ENCODE data around the gene HSD17B10.
"Not testable (repeated sequence)": the region's sequence is repeated elsewhere in the genome, so short reads cannot be mapped to it uniquely, and the experiment has no call there.

Gene HSD17B10

DNA sequence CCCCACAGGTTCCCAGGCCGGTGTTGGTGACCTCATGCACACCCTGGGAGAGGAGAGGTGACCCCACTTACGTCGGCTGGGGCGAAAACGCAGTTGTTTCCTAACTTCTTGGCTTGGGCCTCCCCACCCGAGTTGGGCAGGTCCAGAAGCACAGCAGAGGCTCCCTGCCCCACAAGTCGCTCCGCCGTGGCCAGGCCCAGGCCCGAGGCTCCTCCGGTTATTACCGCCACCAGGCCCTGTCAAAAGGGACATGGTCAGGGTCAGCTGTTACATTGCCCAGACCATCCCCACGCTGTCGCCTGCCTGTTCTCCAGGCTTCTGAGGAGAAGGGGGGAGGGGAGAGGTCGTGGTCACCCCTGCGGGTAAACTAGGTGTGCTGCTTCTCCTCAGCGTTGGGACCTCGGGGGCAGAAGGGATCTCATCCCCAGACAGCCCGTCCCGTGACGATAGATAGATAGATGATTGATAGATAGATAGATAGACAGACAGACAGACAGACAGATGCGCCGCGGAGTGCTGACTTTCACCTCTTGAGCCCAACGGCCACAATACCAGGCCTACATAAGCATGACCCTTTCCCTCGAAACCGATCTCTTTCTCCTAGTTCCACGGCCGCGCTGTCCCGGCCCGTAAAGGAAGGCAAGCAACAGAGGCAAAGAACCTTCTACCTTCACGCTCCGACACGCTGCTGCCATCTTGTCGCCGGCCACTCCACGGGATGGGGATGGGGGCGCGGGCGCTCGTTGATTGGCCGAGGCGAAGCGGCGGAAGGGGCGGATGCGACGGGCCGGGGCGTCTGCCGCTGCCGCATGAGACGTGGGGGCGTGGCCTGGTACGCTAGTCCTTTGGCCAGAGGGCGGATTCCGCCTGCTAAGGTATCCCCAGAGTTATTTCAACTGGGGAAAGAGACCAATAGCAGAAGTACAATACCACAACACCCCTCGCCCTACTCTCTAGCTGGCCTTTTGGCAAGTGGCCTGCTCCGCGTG is at the start of gene HSD17B10:
TSS of gene HSD17B10 (minus strand) at position 720 of the 989 bp plus-strand sequence. CDS start at position 695, 25 bp downstream.
- peaks cover 3% of the 10 kb centered on the region for H3K9me3 ChIP-seq (ENCODE audit: control insufficient read depth, low read depth, low read length)
- H3K27ac ChIP-seq (ENCODE audit: low read length), result no peak within 1 kb of the TSS
- H3K9ac ChIP-seq (ENCODE audit: low read length), result peak within 1 kb of the TSS; percentile 52
- H3K27me3 ChIP-seq (ENCODE audit: control insufficient read depth, insufficient read depth, low read length), result no peaks in the 10 kb centered on the region
- H3K4me3 ChIP-seq (ENCODE audit: low read length), result peak within 1 kb of the TSS; percentile 76
- H3K36me3 ChIP-seq (ENCODE audit: control insufficient read depth, low read depth, low read length), result no peaks in the 10 kb centered on the region
- no peaks in the 10 kb centered on the region for H3K4me1 ChIP-seq (ENCODE audit: control insufficient read depth, low read depth, low read length)

DNA sequence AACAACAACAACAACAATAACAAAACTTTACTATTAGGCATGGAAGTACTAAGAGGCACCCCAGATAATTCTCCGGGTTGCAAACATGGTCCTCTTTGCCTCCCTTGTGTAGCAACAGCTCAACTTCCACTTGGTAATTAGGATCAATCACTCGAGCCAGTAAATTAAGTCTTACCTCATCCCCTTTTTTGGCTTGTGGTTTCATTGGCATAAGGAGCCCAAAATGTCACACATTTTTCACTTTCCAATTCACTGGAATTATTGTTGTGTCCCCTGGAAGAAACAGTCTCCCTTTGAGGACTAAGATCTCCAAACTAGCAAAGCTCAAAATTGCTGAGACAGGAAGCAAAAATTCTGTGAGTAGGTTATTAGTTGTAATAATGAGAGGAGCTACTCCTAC is 49.2 kb upstream of the HSD17B10 start:
- Histone ChIP-seq H3K4me3 (ENCODE audit: low read length) (no peak overlapping the region), H3K27me3 (ENCODE audit: control insufficient read depth, insufficient read depth, low read length) (no peaks in the 10 kb centered on the region), H3K27ac (ENCODE audit: low read length) (no peak overlapping the region), H3K4me1 (ENCODE audit: control insufficient read depth, low read depth, low read length) (no peaks in the 10 kb centered on the region), H3K9ac (ENCODE audit: low read length) (no peak overlapping the region), H3K9me3 (ENCODE audit: control insufficient read depth, low read depth, low read length) (peaks cover 11% of the 10 kb centered on the region), H3K36me3 (ENCODE audit: control insufficient read depth, low read depth, low read length) (no peaks in the 10 kb centered on the region)

DNA sequence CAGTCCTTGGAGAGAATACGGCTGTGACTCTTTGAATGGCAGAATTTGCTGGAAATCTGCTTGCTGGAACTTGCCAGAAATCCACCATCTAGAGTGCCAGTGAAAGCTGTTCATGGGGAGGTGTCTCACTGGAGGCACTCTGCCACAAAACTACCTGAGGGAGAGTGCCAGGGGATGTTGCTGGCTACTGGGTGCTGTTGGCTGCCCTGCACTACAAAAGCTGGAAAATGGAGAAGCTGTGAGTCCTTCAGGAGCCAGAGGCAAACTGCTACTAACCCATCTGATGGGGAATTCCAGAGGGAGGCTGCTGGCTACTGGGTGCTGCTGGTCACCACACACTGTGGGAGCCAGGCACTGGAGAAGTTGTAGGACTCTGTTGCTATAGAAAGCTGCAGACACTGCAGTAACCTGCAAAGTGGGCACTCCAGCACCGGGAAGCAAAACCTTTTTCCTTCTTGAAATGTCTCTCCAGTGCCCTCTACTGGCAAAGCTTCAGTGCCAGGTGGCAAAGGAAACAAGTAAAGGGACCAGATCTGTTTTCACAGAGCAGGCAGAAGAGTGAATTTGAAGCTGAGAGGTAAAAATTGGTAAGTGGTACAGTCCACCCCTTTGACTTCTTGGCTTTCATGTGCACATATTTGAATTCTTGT is 47.8 kb upstream of the HSD17B10 start:
- Histone ChIP-seq H3K9ac (ENCODE audit: low read length) (no peak overlapping the region), H3K36me3 (ENCODE audit: control insufficient read depth, low read depth, low read length) (no peaks in the 10 kb centered on the region), H3K9me3 (ENCODE audit: control insufficient read depth, low read depth, low read length) (peaks cover 5% of the 10 kb centered on the region), H3K4me1 (ENCODE audit: control insufficient read depth, low read depth, low read length) (no peaks in the 10 kb centered on the region), H3K4me3 (ENCODE audit: low read length) (no peak overlapping the region), H3K27ac (ENCODE audit: low read length) (no peak overlapping the region), H3K27me3 (ENCODE audit: control insufficient read depth, insufficient read depth, low read length) (no peaks in the 10 kb centered on the region)

DNA sequence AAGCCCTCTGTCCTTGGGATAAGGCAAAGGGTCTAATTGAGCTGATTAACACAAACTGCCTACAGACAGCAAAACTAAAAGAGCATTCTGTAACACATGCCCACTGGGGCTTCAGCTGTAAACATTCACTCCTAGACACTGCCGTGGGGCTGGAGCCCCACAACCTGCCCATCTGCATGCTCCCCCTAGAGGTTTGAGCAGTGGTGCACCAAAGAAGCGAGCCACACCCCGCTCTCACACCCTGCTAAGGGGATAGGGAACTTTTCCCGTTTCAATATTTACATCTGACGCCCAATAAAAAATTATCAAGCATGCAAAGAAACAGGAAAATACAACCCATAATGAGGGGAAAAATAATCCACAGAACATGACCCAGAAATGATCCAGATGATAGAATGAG is 46.9 kb upstream of the HSD17B10 start:
- Histone ChIP-seq H3K27me3 (ENCODE audit: control insufficient read depth, insufficient read depth, low read length) (no peaks in the 10 kb centered on the region), H3K9ac (ENCODE audit: low read length) (no peak overlapping the region), H3K4me3 (ENCODE audit: low read length) (no peak overlapping the region), H3K9me3 (ENCODE audit: control insufficient read depth, low read depth, low read length) (peaks cover 5% of the 10 kb centered on the region), H3K4me1 (ENCODE audit: control insufficient read depth, low read depth, low read length) (no peaks in the 10 kb centered on the region), H3K27ac (ENCODE audit: low read length) (no peak overlapping the region), H3K36me3 (ENCODE audit: control insufficient read depth, low read depth, low read length) (no peaks in the 10 kb centered on the region)

DNA sequence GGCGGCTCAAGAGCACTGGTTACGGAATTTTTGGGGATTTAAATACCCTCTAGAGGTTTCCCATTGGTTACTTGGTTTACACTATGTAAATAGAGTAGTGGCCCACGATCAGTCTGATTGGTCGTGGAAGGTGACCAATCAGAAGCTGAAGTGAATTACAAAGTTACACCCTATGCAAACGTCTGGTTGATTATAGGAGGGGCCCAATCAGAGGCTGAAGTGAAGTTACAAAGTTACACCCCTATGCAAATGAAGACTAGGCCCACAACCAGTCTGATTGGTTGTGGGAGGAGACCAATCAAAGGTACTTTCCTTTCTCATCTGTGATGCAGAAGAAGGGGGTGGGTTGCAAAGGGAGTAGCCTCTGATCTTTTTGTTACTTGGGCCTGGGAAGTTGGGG is 45.1 kb upstream of the HSD17B10 start:
- no peaks in the 10 kb centered on the region for H3K27me3 ChIP-seq (ENCODE audit: control insufficient read depth, insufficient read depth, low read length)
- no peak overlapping the region for H3K4me3 ChIP-seq (ENCODE audit: low read length)
- H3K9ac ChIP-seq (ENCODE audit: low read length), result no peak overlapping the region
- H3K27ac ChIP-seq (ENCODE audit: low read length), result no peak overlapping the region
- no peaks in the 10 kb centered on the region for H3K36me3 ChIP-seq (ENCODE audit: control insufficient read depth, low read depth, low read length)
- peaks cover 5% of the 10 kb centered on the region for H3K9me3 ChIP-seq (ENCODE audit: control insufficient read depth, low read depth, low read length)
- no peaks in the 10 kb centered on the region for H3K4me1 ChIP-seq (ENCODE audit: control insufficient read depth, low read depth, low read length)

DNA sequence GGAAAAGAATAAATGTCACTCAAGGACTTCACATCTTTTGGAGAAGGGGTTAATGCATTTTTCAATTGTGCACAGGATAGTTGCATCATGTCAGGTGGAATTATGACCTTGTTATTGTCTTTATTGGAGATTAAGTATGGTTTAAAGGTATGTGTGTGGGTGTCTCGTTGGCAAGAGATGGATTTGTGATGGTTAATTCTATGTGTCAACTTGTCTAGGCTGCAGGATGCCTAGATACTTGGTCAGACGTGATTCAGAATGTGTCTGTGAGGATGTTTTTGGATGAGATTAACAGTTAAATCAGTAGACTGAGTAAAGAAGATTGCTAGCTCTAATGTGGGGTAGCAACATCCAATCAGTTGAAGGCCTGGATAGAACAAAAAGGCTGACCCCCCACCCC is 42.2 kb upstream of the HSD17B10 start:
- Histone ChIP-seq H3K27me3 (ENCODE audit: control insufficient read depth, insufficient read depth, low read length) (no peaks in the 10 kb centered on the region), H3K36me3 (ENCODE audit: control insufficient read depth, low read depth, low read length) (no peaks in the 10 kb centered on the region), H3K4me1 (ENCODE audit: control insufficient read depth, low read depth, low read length) (no peaks in the 10 kb centered on the region), H3K9ac (ENCODE audit: low read length) (no peak overlapping the region), H3K9me3 (ENCODE audit: control insufficient read depth, low read depth, low read length) (peaks cover under 1% of the 10 kb centered on the region), H3K27ac (ENCODE audit: low read length) (no peak overlapping the region), H3K4me3 (ENCODE audit: low read length) (no peak overlapping the region)

DNA sequence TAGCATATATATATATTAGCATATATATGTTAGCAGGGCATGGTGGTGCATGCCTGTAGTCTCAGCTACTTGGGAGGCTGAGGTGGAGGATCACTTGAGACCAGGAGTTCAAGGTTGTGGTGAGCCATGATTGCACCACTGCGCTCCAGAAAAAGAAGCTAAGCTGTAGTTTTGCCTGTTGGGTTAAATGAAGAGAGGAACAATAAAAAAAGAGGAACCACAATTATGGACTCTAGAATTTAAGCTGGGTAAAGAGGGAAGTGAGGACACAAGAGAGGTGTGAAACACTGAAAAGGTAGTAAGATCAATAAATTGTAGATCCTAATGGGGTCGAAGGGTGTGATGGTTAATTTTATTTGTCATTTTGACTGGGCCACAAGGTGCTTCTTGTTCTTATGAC is 40.5 kb upstream of the HSD17B10 start:
- no peak overlapping the region for H3K4me3 ChIP-seq (ENCODE audit: low read length)
- H3K9ac ChIP-seq (ENCODE audit: low read length), result no peak overlapping the region
- no peaks in the 10 kb centered on the region for H3K27me3 ChIP-seq (ENCODE audit: control insufficient read depth, insufficient read depth, low read length)
- no peaks in the 10 kb centered on the region for H3K36me3 ChIP-seq (ENCODE audit: control insufficient read depth, low read depth, low read length)
- peaks cover 5% of the 10 kb centered on the region for H3K9me3 ChIP-seq (ENCODE audit: control insufficient read depth, low read depth, low read length)
- no peak overlapping the region for H3K27ac ChIP-seq (ENCODE audit: low read length)
- H3K4me1 ChIP-seq (ENCODE audit: control insufficient read depth, low read depth, low read length), result no peaks in the 10 kb centered on the region

DNA sequence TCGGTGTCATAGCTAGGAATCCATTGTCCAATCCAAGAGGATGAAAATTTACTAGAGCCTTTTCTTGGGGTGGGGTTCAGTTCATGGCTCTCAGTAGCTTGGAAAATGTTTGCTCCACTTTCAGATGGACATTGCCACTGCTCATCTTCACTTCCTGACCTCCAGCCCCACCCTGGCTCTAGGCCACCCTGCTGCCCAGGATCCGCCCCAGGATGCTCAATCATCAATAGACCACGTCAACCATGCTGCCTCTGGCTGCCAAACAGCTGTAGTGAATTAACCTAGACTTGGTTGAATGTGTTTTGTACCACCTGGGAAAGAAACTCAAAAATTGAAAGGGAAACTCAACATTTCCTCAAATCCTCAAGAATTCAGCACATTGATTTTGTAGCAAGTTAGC is 37.2 kb upstream of the HSD17B10 start:
- no peaks in the 10 kb centered on the region for H3K27me3 ChIP-seq (ENCODE audit: control insufficient read depth, insufficient read depth, low read length)
- H3K9me3 ChIP-seq (ENCODE audit: control insufficient read depth, low read depth, low read length), result peaks cover 5% of the 10 kb centered on the region
- H3K27ac ChIP-seq (ENCODE audit: low read length), result no peak overlapping the region
- H3K4me3 ChIP-seq (ENCODE audit: low read length), result no peak overlapping the region
- H3K4me1 ChIP-seq (ENCODE audit: control insufficient read depth, low read depth, low read length), result no peaks in the 10 kb centered on the region
- H3K36me3 ChIP-seq (ENCODE audit: control insufficient read depth, low read depth, low read length), result no peaks in the 10 kb centered on the region
- no peak overlapping the region for H3K9ac ChIP-seq (ENCODE audit: low read length)

DNA sequence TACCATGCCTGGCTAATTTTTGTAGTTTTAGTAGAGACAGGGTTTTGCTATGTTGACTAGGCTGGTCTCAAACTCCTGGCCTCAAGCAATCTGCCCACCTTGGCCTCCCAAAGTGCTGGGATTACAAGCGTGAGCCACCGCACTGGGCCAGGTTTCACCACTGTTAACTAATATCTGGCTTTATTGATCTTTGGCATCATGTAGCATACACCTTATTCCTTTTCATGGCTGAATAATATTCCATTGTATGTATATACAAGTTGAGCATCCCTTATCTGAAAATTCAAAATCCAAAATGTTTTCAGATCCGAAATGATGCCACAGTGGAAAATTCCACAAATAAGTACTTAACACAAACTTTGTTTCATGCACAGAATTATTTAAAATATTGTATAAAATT is 34.5 kb upstream of the HSD17B10 start:
- not testable (repeated sequence) for H3K9me3 ChIP-seq (ENCODE audit: control insufficient read depth, low read depth, low read length); H3K27ac ChIP-seq (ENCODE audit: low read length); H3K4me3 ChIP-seq (ENCODE audit: low read length); H3K9ac ChIP-seq (ENCODE audit: low read length); H3K4me1 ChIP-seq (ENCODE audit: control insufficient read depth, low read depth, low read length); H3K27me3 ChIP-seq (ENCODE audit: control insufficient read depth, insufficient read depth, low read length); H3K36me3 ChIP-seq (ENCODE audit: control insufficient read depth, low read depth, low read length)

DNA sequence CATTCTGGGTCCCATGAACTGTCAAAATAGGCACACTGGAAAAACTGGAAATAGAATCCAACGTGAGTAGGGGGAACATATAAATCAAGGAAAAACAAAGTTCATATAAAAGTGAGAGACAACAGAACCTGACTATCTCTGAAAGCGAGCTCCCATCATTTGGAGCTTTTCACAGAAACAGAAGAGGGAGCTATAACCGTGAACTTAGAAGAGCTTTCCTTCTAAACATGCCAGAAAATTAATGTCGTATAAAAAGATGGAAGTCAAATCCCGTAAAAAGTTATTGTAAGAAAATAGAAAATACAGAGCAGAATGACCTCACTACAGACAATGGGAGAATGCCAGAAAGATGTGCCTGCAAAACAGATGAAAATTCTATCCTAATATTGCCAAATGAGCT is 23.9 kb upstream of the HSD17B10 start:
- Histone ChIP-seq H3K27me3 (ENCODE audit: control insufficient read depth, insufficient read depth, low read length) (no peaks in the 10 kb centered on the region), H3K9ac (ENCODE audit: low read length) (no peak overlapping the region), H3K36me3 (ENCODE audit: control insufficient read depth, low read depth, low read length) (no peaks in the 10 kb centered on the region), H3K27ac (ENCODE audit: low read length) (no peak overlapping the region), H3K4me1 (ENCODE audit: control insufficient read depth, low read depth, low read length) (no peaks in the 10 kb centered on the region), H3K9me3 (ENCODE audit: control insufficient read depth, low read depth, low read length) (no peaks in the 10 kb centered on the region), H3K4me3 (ENCODE audit: low read length) (no peak overlapping the region)

DNA sequence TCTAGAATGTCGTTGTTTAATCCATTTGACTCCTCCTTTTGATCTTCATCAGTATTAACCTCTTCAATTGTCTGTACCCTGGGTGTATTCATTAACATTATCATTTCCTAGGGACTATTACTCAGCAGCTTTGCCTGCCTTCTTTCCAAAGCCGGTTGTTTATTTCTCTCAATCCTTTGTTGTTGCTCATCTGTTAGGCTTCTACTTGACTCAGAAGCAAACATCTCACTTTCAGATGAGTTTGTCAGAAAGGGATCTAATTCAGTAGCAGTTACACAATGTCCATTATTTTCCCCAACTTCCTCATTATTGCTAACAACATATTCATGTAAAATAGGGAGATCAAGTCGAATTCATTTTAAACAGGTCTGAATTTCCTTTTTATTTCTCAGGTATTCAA is 22.1 kb upstream of the HSD17B10 start:
- H3K4me3 ChIP-seq (ENCODE audit: low read length), result no peak overlapping the region
- H3K9me3 ChIP-seq (ENCODE audit: control insufficient read depth, low read depth, low read length), result no peaks in the 10 kb centered on the region
- H3K9ac ChIP-seq (ENCODE audit: low read length), result no peak overlapping the region
- H3K27me3 ChIP-seq (ENCODE audit: control insufficient read depth, insufficient read depth, low read length), result no peaks in the 10 kb centered on the region
- H3K36me3 ChIP-seq (ENCODE audit: control insufficient read depth, low read depth, low read length), result no peaks in the 10 kb centered on the region
- no peaks in the 10 kb centered on the region for H3K4me1 ChIP-seq (ENCODE audit: control insufficient read depth, low read depth, low read length)
- H3K27ac ChIP-seq (ENCODE audit: low read length), result no peak overlapping the region

Measured in iPS-18a (cell line).